HFFc6 (cell line): ENCODE measurements around the gene EXOC6B. TPM values are rescaled to one million over a fixed set of nuclear protein-coding genes. Genes with fewer than 3 reads are reported as not detected.

Experiments
- DNase-seq: peaks from one replicate; pipeline ENCODE4 v3.0.0-alpha.2; 2018
- H3K27ac Mint-ChIP-seq: 2 replicates; pipeline ENCODE4 v1.8.0; 2020; ENCODE audit warnings: mild to moderate bottlenecking, mixed read lengths
- H3K27me3 Mint-ChIP-seq: 2 replicates; pipeline ENCODE4 v1.8.0; 2021; ENCODE audit warnings: mild to moderate bottlenecking, moderate library complexity, mixed read lengths; ENCODE audit not compliant: insufficient read depth
- H3K36me3 Mint-ChIP-seq: 2 replicates; pipeline ENCODE4 v1.8.0; 2021; ENCODE audit warnings: low read depth, mixed read lengths
- H3K4me1 Mint-ChIP-seq: 2 replicates; pipeline ENCODE4 v1.8.0; 2020; ENCODE audit warnings: low read depth, mixed read lengths
- H3K4me3 Mint-ChIP-seq: 2 replicates; pipeline ENCODE4 v1.8.0; 2020; ENCODE audit warnings: mild to moderate bottlenecking, moderate library complexity, mixed read lengths
- H3K9me3 Mint-ChIP-seq: 2 replicates; pipeline ENCODE4 v1.8.0; 2020; ENCODE audit warnings: mild to moderate bottlenecking, mixed read lengths
- CTCF ChIP-seq: fragments of 200-600 bp; sonication (generic); IDR thresholded peaks from 2 replicates; pipeline ENCODE4 v1.5.0; 2021; ENCODE audit warnings: antibody characterized with exemption, mild to moderate bottlenecking
- total RNA-seq, 6 experiments: library from RNA; stranded (reverse); fragmentation: NEBNext Ultra II Directional; extraction: Animal tissue kit (Norgen Biotek cat#: 25700); gene quantifications; 2 replicates in 1 of 6; 3 replicates in 5 of 6; pipeline ENCODE4 v1.2.3, GENCODE V29; 2021

Gene EXOC6B
- total RNA-seq, 6 experiments from 2014 or later = 24.8 to 33.0 (median 27.4) TPM

- H3K27me3 Mint-ChIP-seq = no peaks in the 10 kb centered on the region
- H3K9me3 Mint-ChIP-seq = no peaks in the 10 kb centered on the region
- H3K36me3 Mint-ChIP-seq = no peaks in the 10 kb centered on the region
- no peak overlapping the region for H3K4me3 Mint-ChIP-seq
- H3K4me1 Mint-ChIP-seq = peaks cover 18% of the 10 kb centered on the region
- no peak overlapping the region for H3K27ac Mint-ChIP-seq
- TF ChIP-seq CTCF = no peak
- peak; percentile 44 for DNase-seq
These were observed 81.8 kb downstream of the EXOC6B start for GRCh38 chr2:72744049-72744448.

GRCh38 chr2:72743481-72743880, 82.4 kb downstream of the EXOC6B start:
- Mint-ChIP-seq H3K27ac (no peak overlapping the region), H3K4me3 (no peak overlapping the region), H3K4me1 (peaks cover 19% of the 10 kb centered on the region), H3K9me3 (no peaks in the 10 kb centered on the region), H3K27me3 (no peaks in the 10 kb centered on the region), H3K36me3 (no peaks in the 10 kb centered on the region)
- DNase-seq = no peak
- TF ChIP-seq CTCF = no peak

- no peak for TF ChIP-seq CTCF
- no peaks in the 10 kb centered on the region for H3K27me3 Mint-ChIP-seq
- H3K4me1 Mint-ChIP-seq = peaks cover 8% of the 10 kb centered on the region
- no peak for DNase-seq
- H3K4me3 Mint-ChIP-seq = no peak overlapping the region
- H3K27ac Mint-ChIP-seq = no peak overlapping the region
- H3K9me3 Mint-ChIP-seq = no peaks in the 10 kb centered on the region
- H3K36me3 Mint-ChIP-seq = no peaks in the 10 kb centered on the region
These were observed 87.7 kb downstream of the EXOC6B start for GRCh38 chr2:72738096-72738495.

GRCh38 chr2:72734432-72734831, 91.4 kb downstream of the EXOC6B start:
- Mint-ChIP-seq H3K27me3 (no peaks in the 10 kb centered on the region), H3K27ac (no peak overlapping the region), H3K9me3 (no peaks in the 10 kb centered on the region), H3K4me3 (no peak overlapping the region), H3K4me1 (peaks cover 8% of the 10 kb centered on the region), H3K36me3 (no peaks in the 10 kb centered on the region)
- TF ChIP-seq CTCF = no peak
- no peak for DNase-seq

GRCh38 chr2:72731116-72731515, 94.7 kb downstream of the EXOC6B start:
- no peaks in the 10 kb centered on the region for H3K27me3 Mint-ChIP-seq
- no peak overlapping the region for H3K4me3 Mint-ChIP-seq
- H3K27ac Mint-ChIP-seq = no peak overlapping the region

More at GRCh38 chr2:72731116-72731515, 94.7 kb downstream of the EXOC6B start:
- no peak for TF ChIP-seq CTCF
- H3K36me3 Mint-ChIP-seq = no peaks in the 10 kb centered on the region
- H3K4me1 Mint-ChIP-seq = no peaks in the 10 kb centered on the region
- no peak for DNase-seq
- H3K9me3 Mint-ChIP-seq = no peaks in the 10 kb centered on the region
